Endodermal cell (in vitro differentiated cells): ENCODE data around the gene SOS1. TPM values are rescaled to one million over a fixed set of nuclear protein-coding genes. Genes with fewer than 3 reads are reported as not detected.

Experiments
- DNase-seq: peaks from one replicate; pipeline ENCODE4 v3.0.0-alpha.2; 2017
- H3K27ac ChIP-seq: 2 replicates; pipeline ENCODE4 v1.5.1; 2013; ENCODE audit warnings: mild to moderate bottlenecking, low read depth, low read length, moderate library complexity
- H3K27me3 ChIP-seq: 2 replicates; pipeline ENCODE4 v1.6.1; 2013; ENCODE audit warnings: mild to moderate bottlenecking, low read length, moderate library complexity; ENCODE audit not compliant: insufficient read depth, control insufficient read depth, poor library complexity, severe bottlenecking
- H3K36me3 ChIP-seq: 2 replicates; pipeline ENCODE4 v1.7.0; 2013; ENCODE audit warnings: mild to moderate bottlenecking, low read length, moderate library complexity; ENCODE audit not compliant: control insufficient read depth, insufficient read depth
- H3K4me1 ChIP-seq: one replicate; pipeline ENCODE4 v1.7.0; 2013; ENCODE audit warnings: low read length; ENCODE audit not compliant: control insufficient read depth, insufficient read depth
- H3K4me3 ChIP-seq: 2 replicates; pipeline ENCODE4 v1.5.1; 2013; ENCODE audit warnings: mild to moderate bottlenecking, low read length, moderate library complexity
- H3K9ac ChIP-seq: 2 replicates; pipeline ENCODE4 v1.6.1; 2013; ENCODE audit warnings: mild to moderate bottlenecking, low read length, moderate library complexity; ENCODE audit not compliant: poor library complexity, severe bottlenecking; ENCODE audit errors: extremely low read depth
- H3K9me3 ChIP-seq: 2 replicates; pipeline ENCODE4 v1.6.1; 2013; ENCODE audit warnings: mild to moderate bottlenecking, low read length, moderate library complexity; ENCODE audit not compliant: control insufficient read depth
- H3K27ac Mint-ChIP-seq: 2 replicates; pipeline ENCODE4 v1.8.0; 2020; ENCODE audit warnings: mixed read lengths
- H3K27me3 Mint-ChIP-seq: 2 replicates; pipeline ENCODE4 v1.8.0; 2021; ENCODE audit warnings: mild to moderate bottlenecking, mixed read lengths; ENCODE audit not compliant: insufficient read depth
- H3K36me3 Mint-ChIP-seq: 2 replicates; pipeline ENCODE4 v1.8.0; 2020; ENCODE audit warnings: low read depth, mixed read lengths
- H3K4me1 Mint-ChIP-seq: 2 replicates; pipeline ENCODE4 v1.8.0; 2020; ENCODE audit warnings: mixed read lengths
- H3K4me3 Mint-ChIP-seq: 2 replicates; pipeline ENCODE4 v1.8.0; 2020; ENCODE audit warnings: mild to moderate bottlenecking, moderate library complexity, mixed read lengths
- H3K9me3 Mint-ChIP-seq: 2 replicates; pipeline ENCODE4 v1.8.0; 2020; ENCODE audit warnings: mild to moderate bottlenecking, mixed read lengths
- CTCF ChIP-seq: fragments of 200-600 bp; sonication (generic); conservative IDR thresholded peaks from 2 replicates; pipeline ENCODE4 v1.5.0; 2021; ENCODE audit warnings: antibody characterized with exemption, mild to moderate bottlenecking
- WGBS, 2 experiments: methylation state at CpG; one replicate each; pipeline versions ENCODE4 v1.1.5 to v1.1.7; 2013; ENCODE audit warnings: missing lambda C conversion rate in 2 of 2, mixed read lengths in 1 of 2; ENCODE audit not compliant: insufficient coverage in 1 of 2, insufficient read length in 1 of 2; 5-methylcytosine and 5-hydroxymethylcytosine counted together
- total RNA-seq, 2 donors: library from RNA; stranded (reverse); fragmentation: NEBNext Ultra II Directional in 1 of 2; extraction: Animal tissue kit (Norgen Biotek cat#: 25700) in 1 of 2; gene quantifications; 2 replicates in 1 of 2; 3 replicates in 1 of 2; pipeline ENCODE4 v1.2.1, GENCODE V29; 2021

The SOS1 gene
- total RNA-seq, 2 donors from 2014 or later = 34.0 to 39.0 TPM

GRCh38 chr2:38948995-38949394, 171.9 kb downstream of the SOS1 start:
- 85 to 87% methylated on average over 4 of the region's 4 CpGs for WGBS, 2 experiments
- no peaks in the 10 kb centered on the region for H3K36me3 Mint-ChIP-seq
- peaks cover 2% of the 10 kb centered on the region for H3K27me3 Mint-ChIP-seq

GRCh38 chr2:38948387-38948882, 172.4 kb downstream of the SOS1 start:
- H3K4me1 ChIP-seq = no peaks in the 10 kb centered on the region
- no peak overlapping the region for H3K9ac ChIP-seq
- 93% methylated on average over 3 of the region's 3 CpGs; no CpG with 5 or more reads in 1 of the 2 experiments for WGBS, 2 experiments
- Mint-ChIP-seq H3K9me3 (no peaks in the 10 kb centered on the region), H3K27me3 (peaks cover 2% of the 10 kb centered on the region), H3K4me3 (no peak overlapping the region), H3K27ac (no peak overlapping the region), H3K4me1 (peaks cover 12% of the 10 kb centered on the region), H3K36me3 (no peaks in the 10 kb centered on the region)
- DNase-seq = no peak
- H3K27me3 ChIP-seq = no peaks in the 10 kb centered on the region
- TF ChIP-seq CTCF = no peak
- H3K36me3 ChIP-seq = no peaks in the 10 kb centered on the region
- H3K4me3 ChIP-seq = no peak overlapping the region
- no peak overlapping the region for H3K27ac ChIP-seq
- no peaks in the 10 kb centered on the region for H3K9me3 ChIP-seq

More at GRCh38 chr2:38948995-38949394, 171.9 kb downstream of the SOS1 start:
- Histone ChIP-seq H3K4me3 (no peak overlapping the region), H3K9ac (no peak overlapping the region), H3K27ac (no peak overlapping the region), H3K27me3 (no peaks in the 10 kb centered on the region), H3K36me3 (no peaks in the 10 kb centered on the region), H3K4me1 (no peaks in the 10 kb centered on the region), H3K9me3 (no peaks in the 10 kb centered on the region)
- DNase-seq = no peak
- H3K9me3 Mint-ChIP-seq = no peaks in the 10 kb centered on the region
- H3K4me1 Mint-ChIP-seq = peaks cover 6% of the 10 kb centered on the region
- no peak for TF ChIP-seq CTCF
- no peak overlapping the region for H3K27ac Mint-ChIP-seq
- H3K4me3 Mint-ChIP-seq = no peak overlapping the region

GRCh38 chr2:38947241-38948239, 173.3 kb downstream of the SOS1 start:
- no peak overlapping the region for H3K27ac ChIP-seq
- H3K27ac Mint-ChIP-seq = no peak overlapping the region

More at GRCh38 chr2:38947241-38948239, 173.3 kb downstream of the SOS1 start:
- Mint-ChIP-seq H3K4me3 (no peak overlapping the region), H3K27me3 (peaks cover 2% of the 10 kb centered on the region), H3K9me3 (no peaks in the 10 kb centered on the region), H3K4me1 (peaks cover 12% of the 10 kb centered on the region), H3K36me3 (no peaks in the 10 kb centered on the region)
- TF ChIP-seq CTCF = peak; percentile 87
- H3K9me3 ChIP-seq = no peaks in the 10 kb centered on the region
- H3K27me3 ChIP-seq = no peaks in the 10 kb centered on the region
- peak; percentile 93 for DNase-seq
- H3K4me1 ChIP-seq = no peaks in the 10 kb centered on the region
- no peaks in the 10 kb centered on the region for H3K36me3 ChIP-seq
- H3K4me3 ChIP-seq = no peak overlapping the region
- 52 to 57% methylated on average over 8 to 11 of the region's 11 CpGs for WGBS, 2 experiments
- no peak overlapping the region for H3K9ac ChIP-seq
